M059J (cell line): ENCODE results near the gene SH3RF3. TPM values are rescaled to one million over a fixed set of nuclear protein-coding genes. Genes with fewer than 3 reads are reported as not detected.

Experiments
- DNase-seq: peaks from one replicate; pipeline ENCODE4 v3.0.0-alpha.2; 2012; ENCODE audit warnings: low read depth
- total RNA-seq: library from RNA; depleted of rRNA; stranded (reverse); fragments of >200 nt; shearing (Covaris generic); gene quantifications from 2 replicates; pipeline ENCODE4 v1.2.3, GENCODE V29; 2014

Gene SH3RF3
- total RNA-seq, 1 experiment from 2014 or later, result 2.5 TPM

DNA sequence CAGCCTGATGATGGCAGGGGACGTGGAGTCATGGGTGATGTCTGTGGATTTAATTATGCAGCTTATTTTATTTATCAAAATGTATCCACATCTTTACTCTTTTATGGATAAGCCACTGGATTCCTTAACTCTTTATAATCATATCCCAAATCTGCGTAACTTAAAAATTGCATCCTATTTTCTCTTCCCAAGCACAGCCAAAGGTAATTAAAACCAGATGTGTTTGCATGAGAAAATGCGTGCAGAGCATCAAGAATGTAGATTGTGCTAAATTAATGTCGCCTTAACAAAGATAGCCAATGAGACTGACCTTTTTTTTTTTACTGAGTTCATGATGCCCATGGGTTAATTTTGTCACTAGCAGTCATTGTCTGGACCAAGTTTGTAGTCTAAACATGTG, 10.0 kb downstream of the SH3RF3 start:
- DNase-seq, result no peak

DNA sequence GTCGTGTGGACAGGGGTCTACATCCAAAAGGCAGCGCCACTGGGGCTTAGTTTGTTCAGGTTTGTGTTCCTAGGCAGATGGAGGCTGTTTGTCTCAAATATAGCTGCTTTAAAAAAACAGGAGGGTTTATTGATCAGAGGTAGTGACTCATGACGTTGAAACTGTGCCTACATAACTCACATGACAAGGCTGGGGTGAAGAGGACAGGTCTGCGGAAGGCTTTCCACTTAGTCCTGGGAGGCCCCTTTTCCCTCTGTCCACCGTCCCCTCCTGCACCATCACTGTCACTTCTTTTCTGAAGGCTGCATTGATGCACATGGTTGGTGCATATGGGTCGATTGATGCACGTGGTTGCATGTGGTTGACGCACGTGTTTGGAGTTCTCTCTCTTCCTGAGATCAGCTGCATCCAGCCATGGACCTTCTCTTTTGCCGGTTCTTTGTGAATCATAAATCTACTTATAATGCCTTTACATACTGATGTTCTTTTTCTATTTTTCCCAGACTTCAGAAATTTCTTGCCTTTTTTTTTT, 10.9 kb downstream of the SH3RF3 start:
- no peak for DNase-seq

GRCh38 chr2:109141006-109141600, 12.1 kb downstream of the SH3RF3 start:
- DNase-seq, result no peak

DNA sequence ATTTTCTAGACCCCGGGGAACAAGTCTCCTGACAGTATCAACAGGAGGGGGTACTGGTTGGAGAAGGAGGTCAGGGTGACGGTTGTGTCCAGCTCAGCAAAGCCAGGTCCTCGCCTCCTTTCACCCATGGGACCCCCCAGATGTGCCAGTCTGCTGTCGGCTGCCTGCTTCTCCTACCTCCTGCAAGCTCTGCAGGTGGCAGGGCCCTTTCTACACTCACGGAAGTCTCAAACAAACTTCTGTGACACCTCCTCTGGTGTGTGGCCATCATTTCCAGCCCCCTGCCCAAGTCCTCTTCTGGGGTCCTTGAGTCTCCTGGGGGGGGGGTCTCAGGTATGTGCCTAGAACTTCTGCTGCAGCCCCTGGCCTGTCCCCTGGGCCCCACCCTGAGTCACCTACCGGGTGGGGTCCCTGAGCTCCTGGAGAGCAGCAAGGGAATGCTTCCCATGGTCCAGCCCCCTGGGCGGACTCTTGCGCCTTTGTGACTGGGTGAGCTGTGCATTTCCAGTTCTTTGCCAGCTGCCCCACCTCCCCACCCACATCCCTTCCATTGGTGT, 12.8 kb downstream of the SH3RF3 start:
- no peak for DNase-seq

- no peak for DNase-seq
Observed at GRCh38 chr2:109142416-109143210, 13.6 kb downstream of the SH3RF3 start.

DNA sequence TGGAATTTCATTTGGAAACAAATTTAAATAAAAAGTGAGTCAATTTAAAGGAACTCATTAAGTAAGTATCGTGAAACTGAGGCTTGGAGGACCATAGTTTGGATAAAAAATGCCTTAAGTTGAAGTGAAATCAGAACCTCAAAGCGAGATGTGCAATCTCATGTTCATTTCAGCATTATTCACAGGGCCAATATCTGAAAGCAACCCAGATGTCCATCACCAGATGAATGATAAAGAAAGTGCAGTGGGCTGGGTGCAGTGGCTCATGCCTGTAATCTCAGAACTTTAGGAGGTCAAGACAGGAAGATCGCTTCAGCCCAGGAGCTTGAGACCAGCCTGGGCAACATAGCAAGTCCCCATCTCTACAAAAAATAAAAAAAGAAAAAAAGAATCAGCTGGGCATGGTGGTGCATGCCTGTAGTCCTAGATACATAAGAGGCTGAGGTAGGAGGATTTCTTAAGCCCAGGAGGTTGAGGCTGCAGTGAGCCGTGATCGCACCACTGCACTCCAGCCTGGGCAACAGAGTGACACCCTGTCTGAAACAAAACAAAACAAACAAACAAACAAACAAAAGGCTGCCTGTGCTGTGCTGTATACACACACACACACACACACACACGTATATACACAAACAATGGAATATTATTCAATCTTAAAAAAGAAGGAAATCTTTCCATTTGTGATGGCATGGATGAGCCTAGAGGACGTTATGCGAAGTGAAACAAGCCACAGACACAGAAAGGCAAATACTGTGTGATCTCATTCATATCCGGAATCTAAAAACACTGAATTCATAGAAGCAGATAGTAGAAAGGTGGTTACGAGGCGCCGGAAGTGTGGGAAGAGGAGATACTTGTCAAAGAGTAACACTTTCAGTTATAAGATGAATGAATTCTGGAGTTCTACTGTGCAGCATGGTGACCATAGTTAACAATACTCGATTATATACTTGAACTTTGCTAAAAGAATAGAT, 14.5 kb downstream of the SH3RF3 start:
- no peak for DNase-seq

- no peak for DNase-seq
Observed at GRCh38 chr2:109144271-109144670, 15.3 kb downstream of the SH3RF3 start.

DNA sequence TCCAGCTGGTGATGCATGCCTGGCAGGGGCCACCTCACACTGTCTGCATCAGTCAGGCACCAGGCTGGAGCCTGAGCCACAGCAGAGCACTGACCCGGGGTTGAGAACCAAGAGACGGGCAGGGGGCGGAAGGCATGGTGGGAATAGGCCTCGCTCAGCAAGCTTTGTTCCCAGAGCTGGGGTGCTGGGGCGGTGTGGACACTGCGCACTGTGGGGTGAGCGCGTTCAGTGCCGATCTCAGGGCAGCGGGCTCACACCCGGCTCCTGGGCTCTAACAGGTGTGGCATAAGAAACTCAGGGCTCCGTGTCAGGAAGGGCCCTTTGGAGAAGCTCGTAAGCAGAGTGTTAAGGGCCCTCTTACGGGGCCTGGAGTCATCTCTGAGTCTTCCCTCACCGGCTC, 15.7 kb downstream of the SH3RF3 start:
- no peak for DNase-seq

DNA sequence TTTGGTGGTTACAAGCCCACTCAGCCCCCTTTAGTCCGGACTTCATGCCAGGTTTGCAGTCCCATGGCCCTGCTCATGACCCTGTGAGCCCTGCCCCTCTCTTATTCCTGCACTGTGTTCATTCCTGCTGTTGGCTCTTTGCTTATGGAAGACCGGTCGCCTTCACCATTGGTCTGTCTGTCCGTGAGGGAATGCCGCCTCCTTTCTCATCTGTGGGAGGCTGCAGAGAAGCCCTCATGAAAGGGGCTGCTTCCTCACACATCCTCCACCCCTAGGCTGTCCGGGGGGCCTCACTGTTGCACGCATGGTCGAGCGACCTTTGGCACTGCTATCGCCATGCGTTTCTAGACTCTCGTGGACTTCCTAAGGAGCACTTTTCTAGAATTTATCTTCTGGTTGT, 16.3 kb downstream of the SH3RF3 start:
- DNase-seq, result no peak

- no peak for DNase-seq
Observed at GRCh38 chr2:109147405-109147804, 18.4 kb downstream of the SH3RF3 start.

- DNase-seq, result peak; percentile 48
Observed at GRCh38 chr2:109148117-109148746, 19.2 kb downstream of the SH3RF3 start.

DNA sequence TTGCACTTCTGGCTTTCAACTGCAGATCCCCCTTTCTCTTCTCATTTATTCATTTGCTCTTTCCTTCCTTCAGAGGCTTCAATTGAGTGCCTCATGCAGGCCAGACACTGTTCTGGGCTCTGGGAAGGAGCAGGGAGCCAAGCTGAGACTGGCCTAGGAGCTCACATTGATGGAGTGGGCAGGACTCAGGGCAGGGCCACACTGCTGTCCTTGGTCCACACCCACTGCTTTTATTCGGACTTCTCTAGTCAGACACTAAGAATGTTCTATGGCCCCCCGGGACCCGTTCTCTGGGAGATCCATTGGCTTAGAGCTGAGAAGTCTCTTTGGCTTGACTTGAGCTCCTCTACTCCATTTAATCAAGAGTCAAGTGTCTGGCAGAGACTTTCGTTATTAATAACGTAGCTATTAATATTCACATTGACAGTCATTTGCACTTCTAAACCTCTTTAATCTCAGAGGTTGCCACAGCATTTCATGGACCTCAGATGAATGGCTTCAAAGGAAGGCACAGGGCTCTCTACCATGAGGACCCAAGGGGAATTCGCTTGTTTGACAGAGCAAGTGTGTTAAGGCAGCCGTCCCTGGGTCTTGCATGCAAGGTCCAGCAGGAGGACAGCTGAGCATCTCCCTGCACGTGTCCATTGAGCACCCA, 20.1 kb downstream of the SH3RF3 start:
- no peak for DNase-seq

DNA sequence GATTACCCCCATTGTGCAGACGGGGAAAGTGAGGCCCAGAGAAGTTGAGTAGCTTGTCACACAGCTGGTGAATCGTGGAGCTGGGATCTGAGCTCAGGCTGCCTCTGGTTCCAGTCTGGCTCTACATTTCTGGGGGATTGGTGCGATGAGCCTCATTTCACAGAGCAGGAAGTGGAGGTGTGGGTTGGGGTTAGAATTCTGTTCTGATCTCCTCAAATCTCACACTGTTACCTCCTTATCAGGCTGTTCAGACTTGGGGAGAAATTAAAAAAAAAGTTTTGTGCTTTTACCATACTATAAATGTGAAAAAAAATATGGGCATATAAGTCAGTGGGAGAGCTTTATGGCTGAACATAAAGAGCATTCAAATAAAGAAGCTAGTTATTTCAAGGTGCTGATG, 21.6 kb downstream of the SH3RF3 start:
- no peak for DNase-seq

GRCh38 chr2:109151519-109151918, 22.5 kb downstream of the SH3RF3 start:
- no peak for DNase-seq

GRCh38 chr2:109153005-109153784, 24.2 kb downstream of the SH3RF3 start:
- no peak for DNase-seq

GRCh38 chr2:109153807-109154206, 24.8 kb downstream of the SH3RF3 start:
- DNase-seq, result no peak

DNA sequence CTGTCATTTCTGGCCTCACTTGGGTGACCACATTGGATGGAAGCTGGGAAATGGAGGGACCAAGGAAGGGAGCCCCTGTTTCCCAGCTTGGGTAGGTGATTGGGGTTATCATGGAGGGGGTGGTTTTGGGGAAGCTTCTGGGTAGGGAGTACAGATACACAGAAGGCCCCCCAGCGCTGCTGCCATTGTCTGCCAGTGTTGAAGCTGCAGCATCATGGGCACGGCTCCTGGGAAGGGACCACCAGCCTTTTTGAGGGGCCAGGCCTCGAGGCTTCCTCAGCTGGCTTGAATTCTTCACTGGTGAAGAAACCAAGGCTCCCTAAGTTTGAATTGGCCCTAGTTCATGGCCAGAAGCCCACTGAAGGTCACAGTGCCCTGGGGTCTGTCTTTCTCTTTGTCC, 25.2 kb downstream of the SH3RF3 start:
- DNase-seq, result no peak

GRCh38 chr2:109155553-109156451, 26.8 kb downstream of the SH3RF3 start:
- no peak for DNase-seq

- no peak for DNase-seq
Observed at GRCh38 chr2:109157563-109158105, 28.6 kb downstream of the SH3RF3 start.
